ENCODE results near the gene NDUFS4.

GRCh38 chr5:53642061-53642460, 81.6 kb downstream of the NDUFS4 start:
- TF ChIP-seq CTCF (IDR thresholded peaks at IDR 0.05) = no peak
- no peak for TF ChIP-seq POLR2A (IDR thresholded peaks at IDR 0.05)
